GM19238 (cell line): Measurements from ENCODE around the gene CEMIP.
A peak's percentile ranks its signal among the peaks of the same experiment; 100 is the strongest.

Experiments used
- DNase-seq: peaks from one replicate; pipeline ENCODE4 v3.0.0; 2011; ENCODE audit warnings: low spot score; ENCODE audit not compliant: insufficient read length

CEMIP gene

DNA sequence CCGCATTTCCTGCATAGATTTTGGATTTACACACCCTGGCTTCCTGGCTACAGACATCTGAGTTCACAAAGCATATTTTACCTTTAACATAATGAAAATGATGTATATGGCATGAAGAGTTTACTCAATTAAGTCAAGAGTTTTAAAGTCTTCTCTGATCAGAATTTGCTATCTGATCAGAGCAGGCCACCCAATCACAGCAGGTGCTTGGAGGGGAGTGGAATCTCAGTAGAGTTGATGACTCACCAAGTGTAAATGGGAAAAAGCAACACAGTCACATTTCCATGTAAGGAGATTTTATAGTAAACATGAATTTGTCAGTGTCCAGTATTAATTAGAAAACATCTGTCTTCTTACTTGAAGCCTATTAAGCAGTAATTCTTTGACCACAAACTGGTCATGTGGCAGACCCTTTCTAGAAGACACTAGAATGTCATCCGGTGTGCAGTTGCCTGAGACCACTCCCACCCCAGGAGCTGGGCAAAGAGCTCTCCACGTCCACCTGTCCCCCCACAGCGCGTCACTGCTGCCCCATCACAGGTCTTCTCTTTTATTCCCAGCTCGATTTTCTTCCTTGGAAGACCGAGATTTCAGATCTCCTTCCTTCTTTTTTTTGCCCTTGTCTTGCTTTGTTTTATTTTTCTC is 199.6 kb downstream of the CEMIP start:
- DNase-seq: no peak

DNA sequence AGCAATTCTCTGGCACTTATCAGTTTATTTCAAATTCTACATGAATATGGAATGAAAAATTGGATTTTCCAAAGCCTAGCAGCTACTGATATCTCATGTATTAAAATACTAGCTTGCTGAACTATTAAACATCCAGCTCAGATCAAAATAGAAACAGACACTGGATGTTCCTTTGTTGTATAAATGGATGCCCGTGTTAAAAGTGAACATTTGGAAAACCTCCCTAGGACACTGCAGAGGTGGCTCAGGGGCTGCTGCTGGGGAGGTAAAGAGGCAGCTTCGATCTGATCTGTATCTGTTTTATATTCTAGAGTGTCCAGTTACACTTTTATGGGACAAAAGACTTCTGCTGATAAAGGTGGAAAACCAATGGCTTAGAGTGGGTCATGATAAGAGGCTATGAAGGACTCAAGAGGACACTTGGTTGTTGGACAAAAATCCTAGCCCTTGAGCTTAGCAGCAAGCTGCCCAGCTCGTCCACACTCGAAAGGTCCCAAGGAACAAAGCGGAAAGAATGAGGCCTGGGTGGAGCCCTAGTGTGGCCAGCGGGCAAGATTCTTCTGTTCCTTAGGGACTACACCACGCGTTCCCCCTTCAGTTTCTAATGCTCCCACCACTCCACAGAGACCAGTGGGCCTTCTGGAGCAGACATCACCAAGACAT is 200.5 kb downstream of the CEMIP start:
- no peak for DNase-seq

DNA sequence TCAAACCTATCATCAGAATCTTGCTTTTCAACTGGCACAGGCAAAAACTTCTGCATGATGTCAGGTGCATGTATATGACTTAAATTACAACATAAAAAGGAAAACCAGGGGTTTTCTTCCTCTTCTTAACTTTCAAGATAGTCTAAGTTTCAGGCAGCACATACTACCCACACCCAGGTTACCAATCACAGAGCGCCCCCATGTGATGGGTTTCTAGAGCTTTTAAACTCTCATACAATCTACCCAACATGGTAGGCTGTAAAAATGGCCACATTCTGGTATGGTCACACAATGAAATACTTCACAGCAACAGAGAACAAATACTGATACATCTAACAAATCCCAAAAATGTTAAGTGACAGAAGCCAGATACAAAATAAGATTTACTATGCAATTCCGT is 203.0 kb downstream of the CEMIP start:
- DNase-seq: no peak

DNA sequence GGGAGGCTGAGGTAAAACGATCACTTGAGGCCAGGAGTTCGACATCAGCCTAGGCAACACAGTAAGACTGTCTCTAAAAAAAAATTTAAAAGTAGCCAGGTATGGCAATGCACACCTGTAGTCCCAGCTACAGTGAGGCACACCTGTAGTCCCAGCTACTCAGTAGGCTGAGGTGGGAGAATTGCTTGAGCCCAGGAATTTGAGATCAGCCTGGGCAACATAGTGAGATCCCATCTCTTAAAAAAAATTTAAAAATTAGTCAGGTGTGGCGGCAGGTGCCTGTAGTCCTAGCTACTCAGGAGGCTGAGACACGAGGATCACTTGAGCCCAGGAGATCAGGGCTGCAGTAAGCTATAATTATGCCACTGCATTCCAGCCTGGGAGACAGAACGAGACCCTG is 203.7 kb downstream of the CEMIP start:
- DNase-seq: no peak

DNA sequence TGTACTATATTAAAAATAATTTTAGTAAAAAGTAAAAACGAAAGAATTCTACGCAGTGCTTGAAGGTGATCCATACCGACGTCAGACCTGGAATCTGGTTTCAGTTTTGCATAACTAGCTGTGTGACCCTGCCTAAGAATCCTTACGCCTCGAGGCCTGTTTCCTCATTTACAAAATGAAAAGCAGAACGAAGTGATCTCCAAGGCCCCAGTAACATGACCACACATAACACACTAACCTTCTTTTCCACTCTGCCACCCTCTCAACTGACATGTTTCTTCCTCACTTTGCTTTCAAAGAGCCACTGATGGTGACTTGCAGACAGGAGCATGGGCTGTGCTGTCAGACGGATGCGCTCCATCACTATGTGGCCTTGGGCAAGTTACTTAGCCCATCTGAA is 205.7 kb downstream of the CEMIP start:
- DNase-seq: no peak

DNA sequence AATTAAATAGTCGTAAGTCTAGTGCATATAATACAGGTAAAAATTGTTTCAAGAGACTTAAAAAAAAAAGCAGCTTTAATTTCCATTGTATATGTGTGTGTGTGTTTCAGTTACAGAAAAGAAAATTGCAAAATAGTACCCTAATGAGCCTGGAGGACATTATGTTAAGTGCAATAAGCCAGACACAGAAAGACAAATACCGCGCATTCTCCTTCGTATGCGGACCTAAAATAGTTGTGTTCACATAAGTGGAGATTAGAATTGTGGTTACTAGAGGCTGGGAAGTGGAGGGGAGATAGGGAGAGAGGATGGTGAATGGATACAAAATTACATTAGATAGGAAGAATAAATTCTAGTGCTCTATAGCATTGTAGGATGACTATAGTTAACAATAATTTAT is 206.8 kb downstream of the CEMIP start:
- DNase-seq: no peak

DNA sequence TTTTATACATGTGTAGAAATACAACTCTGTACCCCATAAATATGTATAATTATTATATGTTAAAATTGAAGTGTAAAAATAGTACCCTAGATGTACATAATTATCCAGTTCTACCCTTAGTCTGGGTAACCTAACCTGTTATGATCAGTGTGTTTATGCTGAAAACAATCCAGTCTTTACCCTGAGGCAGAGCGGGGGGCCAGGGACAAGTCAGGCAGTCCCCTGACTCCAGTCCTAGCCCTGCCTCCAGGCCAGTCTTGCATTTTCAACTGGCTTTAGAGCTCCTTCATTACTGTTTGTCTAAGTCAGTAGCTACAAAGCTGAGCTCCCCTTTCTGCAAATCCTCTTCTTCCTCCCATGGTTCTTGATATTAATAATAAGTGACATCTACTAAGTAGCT is 207.3 kb downstream of the CEMIP start:
- no peak for DNase-seq

DNA sequence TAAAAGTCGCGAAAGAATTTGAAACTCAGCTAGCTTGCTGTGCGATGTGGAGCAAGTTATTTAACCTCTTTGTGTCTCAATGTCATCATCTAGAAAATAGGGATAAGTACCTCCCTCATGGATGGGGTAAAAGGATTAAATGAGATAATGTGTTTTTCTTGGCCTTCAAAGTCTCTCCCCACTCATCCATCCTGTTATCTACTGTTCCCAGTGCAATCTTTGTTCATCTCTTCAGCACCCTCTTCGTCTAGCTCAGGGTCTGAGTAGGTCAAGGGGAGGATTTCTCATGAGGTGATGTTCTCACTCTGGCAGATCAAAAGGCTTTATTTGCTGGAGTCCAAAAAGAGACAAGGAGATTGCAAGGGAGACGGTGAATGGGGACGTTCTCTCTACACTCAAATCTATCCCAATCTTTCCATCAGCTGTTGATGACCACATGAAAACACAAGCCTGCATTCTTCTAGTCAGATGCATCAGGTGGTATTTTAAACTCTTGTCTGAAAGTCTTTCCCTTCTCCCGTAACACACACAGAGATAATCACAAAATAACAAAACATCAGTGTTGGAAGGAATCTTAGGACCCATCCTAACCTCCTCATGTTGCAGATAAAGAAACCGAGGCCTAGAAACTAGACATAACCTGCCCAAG is 209.1 kb downstream of the CEMIP start:
- no peak for DNase-seq

DNA sequence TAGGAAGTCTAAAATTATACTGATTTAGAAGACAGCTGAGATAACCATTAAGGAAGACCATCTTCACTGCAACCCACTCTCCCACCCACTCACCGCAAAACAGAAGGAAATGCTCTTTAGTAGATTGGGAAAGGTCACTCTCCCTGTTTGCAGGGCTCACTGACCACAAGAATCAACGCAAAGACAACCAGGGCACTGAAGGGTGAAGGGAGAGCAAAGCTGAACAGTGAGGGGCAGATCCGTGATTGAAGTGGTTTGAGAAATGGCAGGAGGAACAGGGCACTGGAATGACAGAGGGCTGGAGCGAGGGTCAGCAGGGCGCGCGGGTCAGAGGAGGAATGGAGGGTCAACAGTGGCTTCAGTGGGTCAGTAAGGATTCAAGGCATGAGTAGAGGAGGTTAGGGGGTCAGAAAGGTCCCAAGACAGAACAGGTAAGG is 209.9 kb downstream of the CEMIP start:
- no peak for DNase-seq

DNA sequence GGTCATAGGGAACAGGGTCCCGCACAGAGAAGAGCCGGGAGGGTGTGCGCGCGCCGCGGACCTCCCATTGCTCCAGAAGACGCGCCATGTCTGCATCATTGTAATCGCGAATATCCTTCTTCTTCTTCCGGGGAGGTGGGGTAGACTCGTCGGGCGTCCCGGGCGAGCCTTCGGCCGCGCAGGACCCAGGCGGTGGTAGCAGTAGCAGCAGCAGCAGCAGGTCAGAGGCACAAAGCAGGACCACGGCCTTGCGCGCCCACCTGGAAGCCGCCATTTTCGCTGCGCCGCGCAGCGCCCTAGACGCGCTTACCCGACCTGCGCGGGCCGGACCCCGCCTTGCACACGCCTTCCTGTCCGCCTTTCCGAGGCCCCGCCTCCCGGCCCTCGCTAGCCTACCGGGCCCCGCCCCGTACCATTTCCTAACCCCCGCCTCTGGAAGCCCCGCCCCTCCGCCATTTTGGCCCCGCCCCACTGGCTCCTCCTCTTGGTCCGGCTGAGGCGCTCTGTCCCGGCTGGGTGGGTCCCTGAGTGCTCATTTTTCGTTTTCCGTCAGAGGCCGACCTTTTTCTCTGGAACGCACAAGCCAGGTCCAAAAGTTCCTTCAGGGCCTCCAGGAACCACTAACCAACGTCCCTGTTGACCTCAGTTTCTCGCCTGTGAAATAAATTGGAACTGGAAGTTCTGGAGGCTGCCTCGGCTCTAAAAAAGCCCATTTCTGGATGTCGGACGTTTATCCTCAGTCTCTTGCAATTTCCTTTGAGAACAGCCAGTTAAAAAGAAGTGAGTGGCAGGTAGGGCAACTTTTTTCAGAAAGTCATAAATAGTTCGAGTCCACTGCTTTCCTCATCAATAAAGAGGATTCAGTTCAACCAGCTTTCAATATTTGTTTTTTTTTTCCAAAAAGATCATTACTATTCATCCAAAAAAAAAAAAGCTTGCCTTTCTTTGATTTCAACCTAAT is 210.6 kb downstream of the CEMIP start, which contains the start of gene MESD:
Gene MESD, minus strand, starts transcription at position 302 of the 961 bp plus-strand sequence. Its CDS starts 28 bp downstream, at position 274.
- peak; percentile 94 for DNase-seq

DNA sequence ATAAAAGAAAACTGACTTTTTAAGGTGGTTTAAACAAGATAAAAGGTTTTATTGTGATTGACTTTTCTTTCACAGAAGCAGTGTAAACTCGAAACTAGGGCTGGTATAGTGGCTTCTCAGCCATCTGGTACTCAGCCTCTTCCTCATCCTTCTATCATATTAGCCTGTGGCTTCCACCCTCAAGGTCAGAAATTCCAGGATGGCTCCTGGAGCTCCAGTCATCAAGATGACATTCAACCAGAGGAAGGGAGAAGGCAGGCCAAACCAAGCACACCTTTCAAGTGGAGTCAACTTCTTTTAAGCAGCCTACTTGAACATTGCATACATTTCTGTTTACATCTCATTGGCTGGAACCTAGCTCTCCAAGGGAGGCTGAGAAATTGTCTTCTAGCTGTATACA is 211.8 kb downstream of the CEMIP start:
- DNase-seq: no peak

DNA sequence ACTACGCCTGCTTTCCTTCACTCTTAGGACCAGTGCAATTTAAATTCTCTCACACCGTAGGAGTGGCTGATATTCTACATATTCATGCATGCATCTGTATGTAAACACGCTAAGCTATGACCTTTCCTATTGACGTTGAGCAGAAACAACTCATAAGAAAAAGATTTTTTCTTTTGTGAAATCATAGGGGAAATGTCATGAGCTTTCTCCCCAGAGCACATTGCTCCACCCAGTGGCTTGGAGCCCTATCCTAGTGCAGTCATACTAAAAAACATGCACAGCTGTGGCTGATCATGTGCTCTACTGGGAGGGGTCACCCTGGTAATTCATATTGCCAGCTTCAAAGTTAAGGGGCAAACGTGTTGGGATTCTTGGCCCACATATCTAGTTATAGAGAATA is 212.3 kb downstream of the CEMIP start:
- no peak for DNase-seq

DNA sequence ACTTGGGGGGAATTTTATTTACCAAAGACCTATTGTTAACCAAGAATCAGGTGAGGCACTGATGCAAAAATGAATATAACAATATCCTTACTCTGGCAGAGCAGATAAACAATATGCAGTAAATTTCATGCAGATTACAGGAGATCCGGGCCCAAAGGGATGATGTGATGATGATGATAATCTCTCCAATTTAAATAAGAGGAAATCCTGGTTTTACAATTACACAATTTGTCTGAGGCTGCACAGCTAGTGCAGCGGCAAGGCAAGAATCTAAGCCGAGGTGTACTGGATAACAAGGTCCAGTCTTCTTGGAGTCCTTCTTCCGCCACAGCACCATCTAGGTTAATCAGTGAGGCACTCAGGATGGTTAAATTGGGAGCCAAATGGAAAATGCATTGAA is 212.8 kb downstream of the CEMIP start:
- no peak for DNase-seq

DNA sequence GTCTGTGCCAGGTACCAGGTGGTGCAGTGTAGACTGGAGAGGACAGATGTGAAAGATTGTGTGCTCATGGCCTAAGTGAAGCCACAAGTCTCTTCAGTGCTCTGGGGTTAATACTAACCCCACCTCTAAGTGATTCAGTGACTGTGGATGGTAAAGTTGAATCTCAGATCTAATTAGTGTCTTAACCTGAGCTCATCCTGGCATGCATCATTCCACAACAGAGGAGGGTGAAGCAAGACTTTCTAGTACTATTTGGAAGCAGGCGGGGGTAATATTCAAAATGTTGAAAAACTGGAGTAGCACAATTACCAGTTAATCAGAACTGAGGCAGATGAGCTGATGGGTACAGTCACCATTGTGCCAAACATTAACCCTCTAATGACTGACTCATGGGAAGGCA is 213.3 kb downstream of the CEMIP start:
- no peak for DNase-seq

DNA sequence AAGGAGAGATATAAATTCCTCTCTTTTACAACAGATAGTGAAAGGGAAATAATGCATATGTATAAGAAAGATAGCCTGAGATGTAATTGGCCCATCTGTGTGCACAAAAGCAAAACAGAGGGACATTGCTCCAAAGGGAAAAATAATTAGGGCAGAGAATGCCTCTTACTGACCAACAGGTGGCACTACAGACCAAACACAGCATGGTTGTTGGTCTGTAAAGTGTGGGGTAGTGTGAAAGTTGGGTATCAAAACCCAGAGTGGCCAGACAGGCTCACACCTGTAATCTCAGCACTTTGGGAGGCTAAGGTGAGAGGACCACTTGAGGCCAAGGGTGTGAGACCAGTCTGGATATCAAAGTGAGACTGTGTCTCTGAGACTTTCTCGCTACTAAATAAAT is 217.1 kb downstream of the CEMIP start:
- DNase-seq: no peak

DNA sequence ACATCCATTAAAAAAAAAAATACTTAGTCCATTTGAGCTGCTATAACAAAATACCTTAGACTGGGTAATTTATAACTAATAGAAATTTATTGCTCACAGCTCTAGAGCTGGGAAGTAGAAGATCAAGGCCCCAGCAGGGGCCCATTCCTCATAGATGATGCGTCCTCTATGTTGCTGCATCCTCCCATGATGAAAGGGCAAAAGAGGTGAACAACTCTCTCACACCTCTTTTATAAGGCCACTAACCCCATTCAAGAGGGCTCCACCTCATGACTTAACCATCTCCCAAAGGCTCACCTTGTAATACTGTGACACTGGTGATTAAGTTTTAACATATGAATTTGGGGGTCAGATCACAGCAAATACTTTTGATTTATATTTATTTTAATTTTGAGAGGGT is 218.5 kb downstream of the CEMIP start:
- DNase-seq: no peak

DNA sequence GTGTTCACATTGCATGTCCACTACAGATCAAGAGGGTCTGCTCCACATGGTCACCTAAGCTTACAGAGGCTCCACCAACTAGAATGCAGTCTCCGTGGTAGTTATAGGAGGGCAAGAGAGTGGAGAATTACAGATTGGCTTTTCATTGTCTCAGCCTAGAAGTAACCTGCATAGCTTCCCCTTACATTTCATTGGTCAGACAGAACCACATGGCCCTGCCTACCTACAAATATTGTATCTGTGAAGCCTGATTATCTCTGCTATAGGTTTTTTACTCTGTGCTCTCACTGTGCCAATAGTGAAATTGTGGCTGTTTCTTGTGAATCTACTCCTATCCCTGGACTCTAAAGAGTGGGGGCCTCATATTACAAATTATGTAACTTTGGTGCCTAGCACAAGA is 219.1 kb downstream of the CEMIP start:
- no peak for DNase-seq

DNA sequence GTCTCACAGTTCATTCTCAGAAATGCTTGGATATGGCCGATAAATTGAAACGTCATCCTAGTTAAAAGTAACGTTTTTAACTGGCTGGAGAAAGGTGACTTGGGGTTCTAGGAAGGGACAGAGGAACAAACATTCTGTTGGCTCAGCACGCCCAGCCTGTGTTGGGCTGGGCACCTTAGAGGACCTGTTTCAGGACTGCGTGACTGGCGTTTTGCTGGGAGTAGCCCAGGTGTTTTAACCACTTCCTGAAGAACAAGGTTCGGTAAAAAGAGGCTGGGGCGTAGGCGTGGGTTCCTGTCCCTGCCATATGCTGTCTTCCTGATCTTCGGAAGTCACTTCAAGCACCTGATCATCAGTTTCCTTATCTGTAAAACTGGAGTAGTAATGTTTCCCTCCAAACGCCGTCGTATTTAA is 220.5 kb downstream of the CEMIP start:
- peak; percentile 40 for DNase-seq

DNA sequence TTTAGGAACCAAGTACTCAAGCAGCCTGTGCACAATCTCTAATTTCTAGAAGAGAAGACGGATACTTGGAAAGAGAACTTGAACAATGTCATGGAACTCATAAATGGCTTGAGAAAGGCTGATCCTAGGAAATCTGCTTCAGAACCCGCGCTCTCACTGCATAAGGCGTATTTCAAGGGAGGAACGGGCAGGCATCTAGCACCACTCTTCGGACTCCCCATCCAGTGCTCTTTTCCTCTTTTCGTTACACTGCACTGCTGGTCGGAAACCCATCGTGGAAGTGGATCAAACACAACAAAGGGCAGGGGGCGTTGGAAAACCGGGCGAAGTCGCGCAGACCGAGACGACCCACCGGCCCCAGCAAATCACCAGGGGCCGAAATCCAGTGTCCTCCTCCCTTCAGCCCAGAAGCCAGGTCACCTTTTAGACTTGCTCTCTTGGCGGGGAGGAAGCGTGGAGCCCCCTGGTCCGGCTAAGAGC is 221.0 kb downstream of the CEMIP start:
- DNase-seq: no peak

DNA sequence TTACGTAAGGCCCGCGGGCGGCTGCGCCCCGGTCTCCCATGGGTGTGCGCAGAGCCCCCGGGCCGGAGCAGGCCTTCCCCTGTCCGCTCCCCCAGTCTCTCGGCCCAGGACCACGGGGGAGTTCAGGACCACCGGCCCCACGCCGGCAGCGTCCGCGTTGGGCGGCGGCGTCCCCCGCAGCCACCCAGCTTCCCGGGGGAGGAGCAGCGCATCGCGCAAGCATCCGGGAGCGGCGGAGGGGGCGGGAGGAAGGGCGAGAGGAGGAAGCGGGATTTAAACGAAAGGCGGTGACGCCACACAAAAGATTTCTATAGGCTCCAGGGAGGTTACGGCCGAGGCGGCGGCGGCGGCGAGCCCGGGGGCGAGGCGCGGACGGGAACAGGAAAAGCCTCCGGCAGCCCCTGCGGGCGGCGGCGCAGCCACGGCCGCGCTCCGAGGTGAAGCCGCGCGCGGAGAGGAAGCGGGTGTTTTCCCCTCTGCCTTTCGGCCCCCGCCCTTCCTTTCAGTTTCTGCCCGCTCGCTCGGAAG is 221.5 kb downstream of the CEMIP start, which contains the start of gene TLNRD1:
Gene TLNRD1, plus strand, starts transcription at position 300 of the 528 bp plus-strand sequence. CDS start 1,349 bp downstream, outside the sequence.
- DNase-seq: peak; percentile 77
